GM12801 (cell line): ENCODE data around the gene STX4.

Source experiments
- TF ChIP-seq, protein P1 (sequence below): IDR thresholded peaks from one replicate; pipeline ENCODE4 v1.5.1; 2011; ENCODE audit warnings: control low read depth; ENCODE audit not compliant: insufficient read length; ENCODE audit errors: extremely low read depth

Gene STX4, protein sequence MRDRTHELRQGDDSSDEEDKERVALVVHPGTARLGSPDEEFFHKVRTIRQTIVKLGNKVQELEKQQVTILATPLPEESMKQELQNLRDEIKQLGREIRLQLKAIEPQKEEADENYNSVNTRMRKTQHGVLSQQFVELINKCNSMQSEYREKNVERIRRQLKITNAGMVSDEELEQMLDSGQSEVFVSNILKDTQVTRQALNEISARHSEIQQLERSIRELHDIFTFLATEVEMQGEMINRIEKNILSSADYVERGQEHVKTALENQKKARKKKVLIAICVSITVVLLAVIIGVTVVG

GRCh38 chr16:31032736-31033708 is at the start of gene STX4:
STX4 (plus strand) TSS chr16:31033558; CDS start chr16:31033806, 248 bp downstream.
- TF ChIP-seq, protein P1, sequence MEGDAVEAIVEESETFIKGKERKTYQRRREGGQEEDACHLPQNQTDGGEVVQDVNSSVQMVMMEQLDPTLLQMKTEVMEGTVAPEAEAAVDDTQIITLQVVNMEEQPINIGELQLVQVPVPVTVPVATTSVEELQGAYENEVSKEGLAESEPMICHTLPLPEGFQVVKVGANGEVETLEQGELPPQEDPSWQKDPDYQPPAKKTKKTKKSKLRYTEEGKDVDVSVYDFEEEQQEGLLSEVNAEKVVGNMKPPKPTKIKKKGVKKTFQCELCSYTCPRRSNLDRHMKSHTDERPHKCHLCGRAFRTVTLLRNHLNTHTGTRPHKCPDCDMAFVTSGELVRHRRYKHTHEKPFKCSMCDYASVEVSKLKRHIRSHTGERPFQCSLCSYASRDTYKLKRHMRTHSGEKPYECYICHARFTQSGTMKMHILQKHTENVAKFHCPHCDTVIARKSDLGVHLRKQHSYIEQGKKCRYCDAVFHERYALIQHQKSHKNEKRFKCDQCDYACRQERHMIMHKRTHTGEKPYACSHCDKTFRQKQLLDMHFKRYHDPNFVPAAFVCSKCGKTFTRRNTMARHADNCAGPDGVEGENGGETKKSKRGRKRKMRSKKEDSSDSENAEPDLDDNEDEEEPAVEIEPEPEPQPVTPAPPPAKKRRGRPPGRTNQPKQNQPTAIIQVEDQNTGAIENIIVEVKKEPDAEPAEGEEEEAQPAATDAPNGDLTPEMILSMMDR: no peak

DNA sequence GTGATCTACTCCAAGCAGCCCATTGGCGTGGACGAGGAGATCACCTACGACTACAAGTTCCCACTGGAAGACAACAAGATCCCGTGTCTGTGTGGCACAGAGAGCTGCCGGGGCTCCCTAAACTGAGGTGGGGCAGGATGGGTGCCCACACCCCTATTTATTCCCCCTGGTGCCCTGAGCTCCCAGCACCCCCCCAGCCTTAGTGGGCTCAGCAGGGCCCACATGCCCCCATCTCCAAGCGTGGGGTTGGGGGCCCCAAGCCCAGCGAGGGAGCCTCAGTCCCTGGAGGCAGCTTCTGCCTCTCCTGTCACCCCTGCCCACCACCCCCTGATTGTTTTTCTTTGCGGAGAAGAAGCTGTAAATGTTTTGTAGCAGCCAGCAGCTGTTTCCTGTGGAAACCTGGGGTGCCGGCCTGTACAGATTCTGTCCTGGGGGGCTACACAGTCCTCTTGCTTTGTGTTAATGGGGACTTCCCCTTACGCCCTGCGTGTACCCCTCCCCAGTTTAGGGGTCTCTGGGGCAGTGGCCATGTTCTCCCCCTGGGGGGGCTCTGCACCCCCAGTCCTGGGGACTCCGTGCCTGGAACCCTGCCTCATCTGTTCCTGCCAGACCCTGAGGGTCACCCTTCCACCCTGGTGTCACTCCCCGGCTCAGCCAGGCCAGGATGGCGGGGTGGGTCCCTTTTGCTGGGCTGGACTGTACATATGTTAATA is 49.3 kb upstream of the STX4 start:
- TF ChIP-seq, protein P1: no peak

DNA sequence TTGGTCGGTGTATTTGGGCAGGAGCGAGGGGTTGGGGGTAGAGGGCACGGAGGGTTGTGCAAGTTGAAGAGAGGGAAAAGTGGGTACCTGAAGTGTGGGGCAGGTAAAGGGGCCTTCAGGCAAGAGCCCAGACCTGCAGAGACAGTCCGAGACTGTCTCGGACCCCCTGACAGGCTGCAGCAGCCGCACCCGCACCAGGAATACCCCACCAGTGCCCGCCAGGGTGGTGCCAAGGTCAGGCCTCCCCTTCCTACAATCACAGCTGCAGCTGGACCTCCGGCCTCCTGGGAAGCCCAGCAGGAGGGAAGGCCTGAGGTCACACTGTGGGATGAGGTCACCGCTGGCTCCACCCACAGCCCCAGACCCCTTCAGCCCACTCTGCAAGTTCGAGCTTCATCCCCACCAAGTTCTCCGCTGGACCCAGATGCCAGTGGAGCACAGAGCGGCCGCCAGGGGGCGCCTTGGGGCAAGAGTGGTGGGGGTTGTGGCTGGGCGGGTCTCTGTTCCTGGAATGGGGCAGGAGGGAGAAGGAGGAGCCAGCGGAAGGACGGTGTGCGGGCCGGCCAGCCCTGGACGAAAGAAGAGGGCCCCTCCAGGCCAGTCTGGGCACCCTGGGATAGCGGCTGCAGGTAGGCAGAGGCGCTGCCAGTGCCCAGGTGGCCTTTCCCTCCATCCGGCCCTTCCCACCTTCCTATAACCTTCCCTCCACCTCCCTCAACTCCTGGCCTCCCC is 48.5 kb upstream of the STX4 start, which contains the start of gene HSD3B7:
TSS of gene HSD3B7 (plus strand) at position 539 of the 732 bp plus-strand sequence. CDS start 452 bp downstream, outside the sequence.
- TF ChIP-seq, protein P1: no peak

DNA sequence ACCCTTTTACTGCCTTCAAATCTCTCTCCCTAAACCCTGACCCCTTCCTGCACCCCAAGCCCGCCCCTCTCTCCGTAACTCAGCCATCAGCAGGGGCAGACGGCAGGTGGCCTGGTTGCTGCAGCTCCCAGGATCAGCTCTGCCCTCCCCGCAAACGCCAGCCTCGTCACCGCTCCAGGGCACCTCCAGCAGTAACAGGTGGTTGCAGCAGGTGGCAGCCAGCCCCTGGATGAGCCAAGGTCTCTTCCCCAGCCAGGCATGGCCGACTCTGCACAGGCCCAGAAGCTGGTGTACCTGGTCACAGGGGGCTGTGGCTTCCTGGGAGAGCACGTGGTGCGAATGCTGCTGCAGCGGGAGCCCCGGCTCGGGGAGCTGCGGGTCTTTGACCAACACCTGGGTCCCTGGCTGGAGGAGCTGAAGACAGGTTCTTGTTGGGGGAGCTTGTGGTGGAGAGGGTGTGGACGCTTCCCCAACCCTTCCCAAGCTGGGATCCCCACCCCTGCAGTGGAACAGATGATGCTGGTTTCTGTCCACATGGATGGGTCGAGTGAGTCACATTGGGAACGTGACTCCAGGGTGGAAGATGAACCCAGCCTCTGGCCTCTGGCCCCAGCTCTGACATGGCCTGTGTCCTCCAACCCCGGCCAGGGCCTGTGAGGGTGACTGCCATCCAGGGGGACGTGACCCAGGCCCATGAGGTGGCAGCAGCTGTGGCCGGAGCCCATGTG is 47.8 kb upstream of the STX4 start:
- TF ChIP-seq, protein P1: no peak

- TF ChIP-seq, protein P1: no peak
These were observed 47.0 kb upstream of the STX4 start for GRCh38 chr16:30986129-30986991.
